Ramos (cell line): ENCODE measurements around the gene TRIP10.

Source experiments
- in situ Hi-C: fragments of 300-500 bp; cut with MboI; formaldehyde crosslinking; loops from one replicate; pipeline ENCODE4 v1.14.3; 2022; ENCODE audit warnings: low sequenced_read_pairs; ENCODE audit not compliant: unreplicated experiment

TRIP10 gene

GRCh38 chr19:6724631-6725492, 14.6 kb upstream of the TRIP10 start:
- in situ Hi-C loops = no loop called here

- in situ Hi-C loops = no loop called here
Observed at GRCh38 chr19:6725513-6726231, 13.8 kb upstream of the TRIP10 start.

- in situ Hi-C loops = no loop called here
Observed at GRCh38 chr19:6728346-6728745, 11.1 kb upstream of the TRIP10 start.

DNA sequence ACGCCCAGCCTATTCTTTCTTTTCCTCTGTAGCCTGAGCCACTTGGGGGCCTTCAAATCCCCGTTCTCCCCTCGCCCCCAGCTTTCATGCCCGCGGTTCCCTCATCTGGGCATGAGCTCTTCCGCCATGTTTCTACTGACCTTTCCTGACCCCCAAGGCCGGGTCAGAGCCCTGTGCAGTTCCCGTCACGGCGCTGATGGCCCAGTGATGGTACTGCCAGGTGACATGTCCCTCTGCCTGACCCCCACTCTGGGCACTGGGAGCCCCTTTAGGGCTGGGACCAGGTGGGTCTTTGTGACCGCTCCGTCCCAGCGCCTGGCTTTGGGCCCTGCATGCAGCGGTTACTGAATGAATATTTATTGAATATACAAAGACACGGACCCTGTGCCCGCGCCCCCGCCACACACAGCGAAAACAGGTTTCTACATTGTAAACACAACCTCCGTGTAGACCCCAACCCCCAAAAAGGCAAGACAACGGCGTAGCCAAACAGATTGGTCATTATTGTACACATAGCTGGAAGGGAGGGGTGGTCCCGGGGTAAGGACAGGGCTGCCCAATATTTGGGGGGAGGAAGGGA, 9.8 kb upstream of the TRIP10 start:
- in situ Hi-C loops = loop anchor here (10.0 kb wide), 1 partner anchor 215 kb away; no protein-coding TSS in a partner anchor

DNA sequence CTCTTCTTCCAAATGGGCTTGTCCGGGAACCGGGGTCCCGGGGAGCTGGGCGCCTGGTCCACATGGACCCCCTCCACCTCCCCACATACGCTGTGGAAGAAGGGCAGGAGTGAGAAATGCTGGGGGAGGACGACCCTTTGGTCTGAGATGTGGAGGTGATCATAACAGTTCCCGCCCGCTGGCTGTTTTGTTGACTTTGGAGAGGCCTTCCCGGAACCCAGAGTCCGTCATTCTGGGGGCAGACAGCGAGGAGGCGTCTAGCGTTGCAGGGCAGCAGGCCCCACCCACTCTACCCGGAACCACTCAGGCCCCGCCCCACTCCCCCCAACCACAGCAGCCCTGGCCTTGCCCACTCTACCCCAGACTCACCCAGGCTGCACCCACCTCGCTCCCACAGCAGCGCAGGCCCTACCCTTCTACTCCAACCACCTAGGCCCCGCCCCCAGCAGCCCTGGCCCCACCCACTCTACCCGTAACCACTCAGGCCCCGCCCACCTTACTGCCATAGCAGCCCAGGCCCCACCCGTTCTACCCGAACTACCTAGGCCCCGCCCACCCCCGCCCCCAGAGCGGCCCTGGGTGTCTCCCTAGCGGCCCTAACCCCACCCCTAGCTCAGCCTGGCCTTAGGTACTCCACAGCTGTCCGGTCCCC, 9.2 kb upstream of the TRIP10 start:
- in situ Hi-C loops = loop anchor here (10.0 kb wide), 1 partner anchor 215 kb away; no protein-coding TSS in a partner anchor

DNA sequence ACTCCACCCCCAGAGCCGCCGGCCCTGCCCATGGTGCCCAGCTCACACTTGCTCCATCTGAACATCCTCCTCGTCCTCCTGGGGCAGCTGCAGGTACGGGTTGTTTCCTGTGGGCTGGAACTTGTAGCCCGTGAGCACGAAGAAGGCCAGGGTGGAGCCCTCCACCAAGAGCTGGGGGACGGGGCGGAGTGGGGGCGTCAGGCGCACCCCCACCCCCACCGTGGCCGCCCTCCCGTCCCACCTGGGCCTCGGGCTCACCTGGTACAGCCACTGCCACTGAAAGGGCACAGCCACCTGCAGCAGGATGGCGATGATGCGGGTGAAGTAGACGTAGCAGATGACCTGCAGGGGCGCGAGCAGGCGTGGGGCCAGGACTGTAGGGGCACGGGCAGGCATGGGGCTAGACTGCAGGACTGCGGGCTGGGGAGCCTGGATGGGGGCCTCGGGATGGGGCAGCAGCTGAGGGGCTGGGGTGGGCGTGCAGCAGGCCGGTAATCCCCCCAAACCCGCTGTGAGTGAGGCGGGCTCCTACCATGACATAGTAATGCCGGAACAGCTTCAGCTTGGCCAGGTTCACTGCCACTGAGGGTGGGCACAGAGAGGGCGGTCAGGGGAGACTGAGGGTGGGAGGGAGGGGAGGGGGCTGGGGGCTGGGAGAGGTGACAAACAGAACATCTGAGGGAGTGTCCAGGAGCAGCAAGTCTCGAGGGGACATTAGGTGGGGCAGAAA, 8.4 kb upstream of the TRIP10 start:
- in situ Hi-C loops = loop anchor here (10.0 kb wide), 1 partner anchor 216 kb away; no protein-coding TSS in a partner anchor

DNA sequence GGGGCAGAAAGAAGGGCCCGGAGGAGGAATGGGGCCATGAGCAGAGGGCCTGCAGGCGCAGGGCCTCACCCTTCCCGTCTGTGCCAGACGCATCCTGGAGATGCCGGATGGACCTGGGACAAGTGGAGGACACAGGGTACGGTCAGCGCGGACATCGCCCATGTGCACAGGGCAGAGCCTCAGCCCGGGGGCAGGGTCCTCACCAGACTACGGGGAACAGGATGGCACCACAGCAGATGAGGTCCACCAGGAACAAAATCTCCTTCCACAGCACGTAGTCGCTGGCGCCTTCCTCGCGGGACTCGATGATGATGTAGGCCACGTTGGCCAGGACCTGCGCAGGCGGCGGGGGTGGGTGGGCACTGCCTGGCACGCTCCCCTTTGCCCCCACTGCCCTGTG, 7.7 kb upstream of the TRIP10 start:
- in situ Hi-C loops = loop anchor here (10.0 kb wide), 1 partner anchor 217 kb away; no protein-coding TSS in a partner anchor

- in situ Hi-C loops = loop anchor here (10.0 kb wide), 1 partner anchor 218 kb away; no protein-coding TSS in a partner anchor
Observed at GRCh38 chr19:6732803-6733337, 6.6 kb upstream of the TRIP10 start.

- in situ Hi-C loops = loop anchor here (10.0 kb wide), 1 partner anchor 219 kb away; no protein-coding TSS in a partner anchor
Observed at GRCh38 chr19:6733338-6734095, 6.0 kb upstream of the TRIP10 start.

- in situ Hi-C loops = loop anchor here (10.0 kb wide), 1 partner anchor 219 kb away; no protein-coding TSS in a partner anchor
Observed at GRCh38 chr19:6734096-6734696, 5.3 kb upstream of the TRIP10 start.

- in situ Hi-C loops = loop anchor here (5.0 to 10.0 kb wide), 2 partner anchors 127 to 221 kb away; no protein-coding TSS in a partner anchor
Observed at GRCh38 chr19:6735181-6735911, 4.1 kb upstream of the TRIP10 start.

DNA sequence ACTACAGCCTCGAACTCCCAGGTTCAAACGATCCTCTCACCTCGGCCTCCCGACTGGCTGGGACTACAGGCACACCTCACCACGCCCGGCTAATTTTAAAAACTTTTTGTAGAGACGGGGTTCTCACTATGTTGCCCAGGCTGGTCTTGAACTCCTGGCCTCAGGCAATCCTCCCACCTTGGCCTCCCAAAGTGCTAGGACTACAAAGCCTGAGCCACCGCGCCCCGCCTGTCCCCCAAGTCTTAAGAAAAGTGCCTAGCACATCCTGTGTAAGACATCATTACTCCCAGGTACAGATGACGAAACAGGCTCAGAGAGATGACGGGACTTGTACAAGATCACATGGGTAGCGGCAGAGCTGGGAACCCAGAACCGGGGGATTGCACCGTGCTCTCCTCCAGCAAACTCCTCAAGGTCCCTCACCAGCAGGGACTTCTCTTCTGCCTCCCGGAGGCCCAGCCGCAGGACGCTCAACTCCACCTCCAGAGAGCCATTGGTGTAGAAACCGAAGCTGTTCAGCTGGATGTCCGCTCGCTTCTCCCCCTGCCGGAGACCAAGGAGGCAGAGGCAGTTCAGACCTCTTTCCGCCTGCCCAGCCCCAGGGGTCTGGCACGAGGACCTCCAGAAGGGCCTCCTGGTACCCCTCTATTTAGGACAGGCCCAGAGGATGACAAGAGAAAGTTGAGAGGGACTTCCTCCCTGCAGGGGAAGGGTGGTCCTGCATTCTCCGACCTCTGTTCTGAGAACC, 3.1 kb upstream of the TRIP10 start:
- in situ Hi-C loops = loop anchor here (5.0 to 10.0 kb wide), 2 partner anchors 126 to 222 kb away; no protein-coding TSS in a partner anchor

- in situ Hi-C loops = loop anchor here (5.0 to 10.0 kb wide), 2 partner anchors 125 to 222 kb away; no protein-coding TSS in a partner anchor
Observed at GRCh38 chr19:6736917-6737283, 2.6 kb upstream of the TRIP10 start.

DNA sequence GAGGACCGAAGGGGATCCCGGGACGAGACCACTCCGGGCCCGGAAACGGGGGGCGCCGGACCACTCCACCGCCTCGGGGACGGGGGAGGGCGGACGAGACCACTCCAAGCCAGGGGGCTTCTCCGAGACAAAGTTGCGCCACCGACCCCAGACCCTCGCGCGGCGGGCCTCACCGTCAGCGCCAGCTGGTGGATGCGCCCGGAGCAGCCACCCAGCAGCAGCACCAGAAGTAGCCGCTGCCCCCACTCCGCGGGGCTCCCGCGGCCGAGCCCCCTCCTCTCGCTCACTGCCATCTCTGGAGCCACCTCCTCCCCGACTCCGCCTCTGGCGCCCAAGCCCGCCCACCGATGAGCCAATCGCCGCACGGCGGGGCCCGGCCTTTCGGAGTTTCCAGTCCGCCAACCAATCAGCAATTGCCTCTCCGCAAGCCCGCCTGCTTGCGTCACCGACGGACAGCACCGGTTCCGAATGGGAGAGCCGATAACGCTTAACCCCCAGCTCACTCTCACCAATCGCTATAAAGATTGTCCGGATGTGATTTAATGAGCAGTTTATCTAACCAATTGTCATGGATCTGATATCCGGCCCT, 2.1 kb upstream of the TRIP10 start, which contains the start of gene GPR108:
Gene GPR108 (minus strand): TSS at position 297 of the 589 bp plus-strand sequence. CDS start 4 bp downstream, at position 293.
- in situ Hi-C loops = loop anchor here (5.0 to 10.0 kb wide), 2 partner anchors 125 to 223 kb away; no protein-coding TSS in a partner anchor

GRCh38 chr19:6737873-6738786, 1.4 kb upstream of the TRIP10 start:
- in situ Hi-C loops = loop anchor here (5.0 to 10.0 kb wide), 2 partner anchors 124 to 223 kb away; no protein-coding TSS in a partner anchor
